Measurements from ENCODE around the gene PLXND1. TPM values are rescaled to one million over a fixed set of nuclear protein-coding genes. Genes with fewer than 3 reads are reported as not detected.
"Not testable (repeated sequence)": the region's sequence is repeated elsewhere in the genome, so short reads cannot be mapped to it uniquely, and the experiment has no call there.

Gene PLXND1
- total RNA-seq, 1 donor from 2014 or later = 233 TPM

- H3K36me3 ChIP-seq = peaks cover 35% of the 10 kb centered on the region
- no peak overlapping the region for H3K4me3 ChIP-seq
- no peak for TF ChIP-seq CTCF (IDR thresholded peaks at IDR 0.05)
- no peak for DNase-seq
- H3K4me1 ChIP-seq = no peaks in the 10 kb centered on the region
- intact Hi-C loops (cut with DNase I) = no loop called here
- no peaks in the 10 kb centered on the region for H3K27me3 ChIP-seq (ENCODE audit: low read depth)
- no peak overlapping the region for H3K27ac ChIP-seq
- H3K9me3 ChIP-seq = no peaks in the 10 kb centered on the region
- ATAC-seq = no peak
These were observed 88.4 kb downstream of the PLXND1 start for GRCh38 chr3:129518038-129518561.

DNA sequence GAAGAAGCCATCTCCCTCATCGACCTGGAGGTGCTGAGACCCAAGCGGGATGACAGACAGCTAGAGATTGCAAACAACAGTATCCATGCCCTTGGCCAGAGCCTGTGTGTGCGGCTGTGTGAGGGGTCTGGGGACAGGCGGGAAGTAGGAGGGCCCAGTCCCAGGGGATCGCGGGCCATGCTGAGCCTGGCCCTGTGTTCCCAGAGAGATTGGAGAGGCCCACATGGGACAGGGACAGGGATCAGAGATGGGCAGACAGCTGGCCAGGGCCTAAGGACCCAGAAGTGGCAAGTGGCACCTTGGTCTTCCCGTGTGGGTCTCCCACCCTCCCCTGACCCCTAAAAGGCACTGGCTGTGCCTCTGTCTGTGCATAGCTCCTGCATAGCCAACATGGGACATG, 89.0 kb downstream of the PLXND1 start:
- no peak for DNase-seq
- Histone ChIP-seq H3K4me1 (no peaks in the 10 kb centered on the region), H3K9me3 (no peaks in the 10 kb centered on the region), H3K4me3 (no peak overlapping the region), H3K36me3 (peaks cover 40% of the 10 kb centered on the region), H3K27me3 (ENCODE audit: low read depth) (no peaks in the 10 kb centered on the region), H3K27ac (no peak overlapping the region)
- intact Hi-C loops (cut with DNase I) = no loop called here
- TF ChIP-seq CTCF (IDR thresholded peaks at IDR 0.05) = no peak
- ATAC-seq = no peak

GRCh38 chr3:129515821-129516432, 90.5 kb downstream of the PLXND1 start:
- ATAC-seq; H3K27ac ChIP-seq; H3K4me3 ChIP-seq; H3K27me3 ChIP-seq (ENCODE audit: low read depth); H3K4me1 ChIP-seq; intact Hi-C loops (cut with DNase I); H3K9me3 ChIP-seq; DNase-seq: not testable (repeated sequence)
- H3K36me3 ChIP-seq = peaks cover 53% of the 10 kb centered on the region

DNA sequence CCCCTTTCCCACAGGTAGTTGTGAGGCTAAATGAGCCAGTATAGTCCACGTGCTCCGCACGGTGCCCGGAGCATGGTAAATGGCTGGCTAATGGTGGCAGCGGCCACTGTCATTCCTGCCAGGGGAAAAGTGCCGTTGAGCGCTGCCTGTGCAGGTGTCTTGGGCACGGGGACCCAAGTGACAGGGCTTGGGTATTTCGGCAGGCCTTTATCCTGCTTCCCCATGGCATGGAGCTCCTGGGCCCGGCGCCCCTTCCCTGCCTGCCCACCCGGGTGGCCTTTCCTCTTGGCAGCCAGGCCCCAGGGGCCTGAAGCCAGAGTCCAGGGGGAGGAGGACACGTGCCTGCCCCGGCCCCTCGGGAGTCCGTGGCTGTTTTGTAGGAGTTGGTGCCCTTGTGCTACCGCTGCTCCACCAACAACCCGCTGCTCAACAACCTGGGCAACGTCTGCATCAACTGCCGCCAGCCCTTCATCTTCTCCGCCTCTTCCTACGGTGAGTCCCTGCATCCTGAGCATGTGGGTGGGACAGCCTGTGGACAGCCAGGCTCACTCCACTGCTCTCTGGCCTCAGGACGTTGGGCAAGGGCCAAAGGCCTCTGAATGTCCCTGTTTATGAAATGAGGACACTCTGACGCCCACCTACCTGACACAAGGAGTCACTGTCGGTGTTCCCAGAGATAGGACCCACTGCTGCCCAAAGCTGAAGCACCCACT, 91.2 kb downstream of the PLXND1 start:
- H3K9me3 ChIP-seq; ATAC-seq; intact Hi-C loops (cut with DNase I); H3K27ac ChIP-seq; H3K4me1 ChIP-seq; DNase-seq; H3K27me3 ChIP-seq (ENCODE audit: low read depth); H3K4me3 ChIP-seq: not testable (repeated sequence)
- peaks cover 55% of the 10 kb centered on the region for H3K36me3 ChIP-seq

- Histone ChIP-seq H3K27me3 (ENCODE audit: low read depth) (no peaks in the 10 kb centered on the region), H3K27ac (no peak overlapping the region), H3K4me3 (no peak overlapping the region), H3K4me1 (no peaks in the 10 kb centered on the region), H3K9me3 (no peaks in the 10 kb centered on the region), H3K36me3 (peaks cover 55% of the 10 kb centered on the region)
- no peak for DNase-seq
- TF ChIP-seq CTCF (IDR thresholded peaks at IDR 0.05) = no peak
- ATAC-seq = peak in 1 of 2 donors; percentile 12
- intact Hi-C loops (cut with DNase I) = no loop called here
These were observed 91.9 kb downstream of the PLXND1 start for GRCh38 chr3:129514563-129514962.

DNA sequence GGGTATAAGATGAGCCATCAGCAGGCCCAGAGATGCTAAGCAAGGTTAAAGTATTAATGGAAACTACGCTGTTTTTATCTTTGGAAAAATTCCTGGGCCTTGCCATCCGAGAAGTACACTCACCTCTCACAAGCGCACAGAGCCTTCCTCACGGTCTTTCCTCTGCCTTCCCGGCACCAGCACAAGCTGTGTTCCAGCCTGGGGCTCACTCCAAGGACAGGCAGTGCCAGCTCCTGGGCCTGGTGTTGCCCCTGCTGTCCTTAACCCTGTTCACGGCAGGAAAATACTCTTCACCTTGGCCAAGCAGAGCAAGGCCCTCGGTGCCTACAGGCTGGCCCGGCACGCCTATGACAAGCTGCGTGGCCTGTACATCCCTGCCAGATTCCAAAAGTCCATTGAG, 92.4 kb downstream of the PLXND1 start:
- Histone ChIP-seq H3K36me3 (peaks cover 50% of the 10 kb centered on the region), H3K27me3 (ENCODE audit: low read depth) (no peaks in the 10 kb centered on the region), H3K27ac (no peak overlapping the region), H3K4me3 (no peak overlapping the region), H3K9me3 (no peaks in the 10 kb centered on the region), H3K4me1 (no peaks in the 10 kb centered on the region)
- no peak for TF ChIP-seq CTCF (IDR thresholded peaks at IDR 0.05)
- ATAC-seq (no peak), DNase-seq (no peak)
- intact Hi-C loops (cut with DNase I) = no loop called here

Data from lower lobe of right lung (tissue), 2 donors.